ENCODE measurements around the gene RGL2. TPM values are rescaled to one million over a fixed set of nuclear protein-coding genes. Genes with fewer than 3 reads are reported as not detected.
A peak's percentile ranks its signal among the peaks of the same experiment; 100 is the strongest.

The RGL2 gene
- total and polyA plus RNA-seq, 2 donors (not counting 3 experiments of a cell fraction or from before 2014, with no cell fraction given) = 87.7 to 90.3 TPM

GRCh38 chr6:33276864-33277662, 21.7 kb downstream of the RGL2 start, which contains the start of gene B3GALT4:
B3GALT4 (plus strand) TSS chr6:33277123; CDS start chr6:33277420, 297 bp downstream.
- no peaks in the 10 kb centered on the region for H3K9me1 ChIP-seq (replicated peaks; ENCODE audit: control insufficient read depth, extremely low read depth, insufficient read depth, low read length)
- TF ChIP-seq POLR2AphosphoS5 (IDR thresholded peaks at IDR 0.05; ENCODE audit: insufficient read depth, low read depth, low read length) = peak; percentile 99
- TF ChIP-seq, protein P1, sequence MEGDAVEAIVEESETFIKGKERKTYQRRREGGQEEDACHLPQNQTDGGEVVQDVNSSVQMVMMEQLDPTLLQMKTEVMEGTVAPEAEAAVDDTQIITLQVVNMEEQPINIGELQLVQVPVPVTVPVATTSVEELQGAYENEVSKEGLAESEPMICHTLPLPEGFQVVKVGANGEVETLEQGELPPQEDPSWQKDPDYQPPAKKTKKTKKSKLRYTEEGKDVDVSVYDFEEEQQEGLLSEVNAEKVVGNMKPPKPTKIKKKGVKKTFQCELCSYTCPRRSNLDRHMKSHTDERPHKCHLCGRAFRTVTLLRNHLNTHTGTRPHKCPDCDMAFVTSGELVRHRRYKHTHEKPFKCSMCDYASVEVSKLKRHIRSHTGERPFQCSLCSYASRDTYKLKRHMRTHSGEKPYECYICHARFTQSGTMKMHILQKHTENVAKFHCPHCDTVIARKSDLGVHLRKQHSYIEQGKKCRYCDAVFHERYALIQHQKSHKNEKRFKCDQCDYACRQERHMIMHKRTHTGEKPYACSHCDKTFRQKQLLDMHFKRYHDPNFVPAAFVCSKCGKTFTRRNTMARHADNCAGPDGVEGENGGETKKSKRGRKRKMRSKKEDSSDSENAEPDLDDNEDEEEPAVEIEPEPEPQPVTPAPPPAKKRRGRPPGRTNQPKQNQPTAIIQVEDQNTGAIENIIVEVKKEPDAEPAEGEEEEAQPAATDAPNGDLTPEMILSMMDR (IDR thresholded peaks at IDR 0.05; ENCODE audit: extremely low read depth in 1 of 2, insufficient read depth in 1 of 2, low read depth in 1 of 2, low read length in 2 of 2) = peak; percentile 35 to 66
- TF ChIP-seq JUN (IDR thresholded peaks at IDR 0.05; ENCODE audit: borderline replicate concordance, insufficient read depth, insufficient read length, low read depth) = no peak
- peak; percentile 96 for TF ChIP-seq POLR2A (IDR thresholded peaks at IDR 0.05; ENCODE audit: low read depth, low read length)
- peaks cover 38% of the 10 kb centered on the region for H3K79me2 ChIP-seq (ENCODE audit: control insufficient read depth, insufficient read depth, low read length)
- intact Hi-C loops (cut with micrococcal nuclease) = loop anchor here (2.0 kb wide), 1 partner anchor 36 kb away; no protein-coding TSS in a partner anchor
- no peak within 1 kb of the TSS for H2AFZ ChIP-seq (ENCODE audit: low read depth, low read length)
- peak; percentile 67 for DNase-seq (ENCODE audit: low read depth, low spot score)
- H3K27ac ChIP-seq (ENCODE audit: insufficient read depth, low read depth, low read length) = peak within 1 kb of the TSS; percentile 4
- ChIA-PET CTCF (interaction anchor here (0.7 to 4.0 kb wide), 16 partner anchors 10 to 149 kb away, joined by 3 to 39 read pairs (median 4); partner anchors contain the start of genes PFDN6, RGL2, TAPBP and WDR46), POLR2A (interaction anchor here (1.0 to 2.3 kb wide), 4 partner anchors 12 to 305 kb away, joined by 4 to 8 read pairs (median 4); partner anchors contain the start of genes PFDN6 and WDR46)
- peak within 1 kb of the TSS in 2 of 3 experiments; percentile 26 to 53 for H3K4me3 ChIP-seq (replicated peaks in 1 of 3; ENCODE audit: insufficient read depth in 1 of 3, low read depth in 1 of 3, low read length in 3 of 3)
- FAIRE-seq = peak; percentile 73
- H3K4me1 ChIP-seq (ENCODE audit: control insufficient read depth, extremely low read depth, insufficient read depth, low read length) = peaks cover 43% of the 10 kb centered on the region
- peaks cover 5% of the 10 kb centered on the region for H4K20me1 ChIP-seq (replicated peaks; ENCODE audit: control insufficient read depth, extremely low read depth, insufficient read depth, low read length)
- peak within 1 kb of the TSS; percentile 39 for H3K4me2 ChIP-seq (ENCODE audit: insufficient read depth, low read length)
- dilution Hi-C loops (cut with MboI; ENCODE audit: extremely low pct_ligation_motif_present, low sequenced_read_pairs) = no loop called here
- H3K9ac ChIP-seq (replicated peaks; ENCODE audit: extremely low read depth, insufficient read depth, low read length) = no peak within 1 kb of the TSS
- H3K9me3 ChIP-seq (replicated peaks; ENCODE audit: control insufficient read depth, insufficient read depth, low read length) = no peaks in the 10 kb centered on the region
- no TSS peak for BruUV-seq (replicated peaks)
- no peaks in the 10 kb centered on the region for H3K27me3 ChIP-seq (ENCODE audit: control insufficient read depth in 2 of 2, insufficient read depth in 2 of 2, low read length in 2 of 2)
- peaks cover 8 to 38% of the 10 kb centered on the region in 2 experiments for H3K36me3 ChIP-seq (ENCODE audit: control insufficient read depth in 2 of 2, extremely low read depth in 1 of 2, insufficient read depth in 2 of 2, low read length in 2 of 2)

Data from endothelial cell of umbilical vein (primary cell).